Measurements from ENCODE around the gene KIF25.
"Not testable (repeated sequence)": the region's sequence is repeated elsewhere in the genome, so short reads cannot be mapped to it uniquely, and the experiment has no call there.

GRCh38 chr6:168001514-168001913, 4.0 kb downstream of the KIF25 start:
- TF ChIP-seq, protein P1, sequence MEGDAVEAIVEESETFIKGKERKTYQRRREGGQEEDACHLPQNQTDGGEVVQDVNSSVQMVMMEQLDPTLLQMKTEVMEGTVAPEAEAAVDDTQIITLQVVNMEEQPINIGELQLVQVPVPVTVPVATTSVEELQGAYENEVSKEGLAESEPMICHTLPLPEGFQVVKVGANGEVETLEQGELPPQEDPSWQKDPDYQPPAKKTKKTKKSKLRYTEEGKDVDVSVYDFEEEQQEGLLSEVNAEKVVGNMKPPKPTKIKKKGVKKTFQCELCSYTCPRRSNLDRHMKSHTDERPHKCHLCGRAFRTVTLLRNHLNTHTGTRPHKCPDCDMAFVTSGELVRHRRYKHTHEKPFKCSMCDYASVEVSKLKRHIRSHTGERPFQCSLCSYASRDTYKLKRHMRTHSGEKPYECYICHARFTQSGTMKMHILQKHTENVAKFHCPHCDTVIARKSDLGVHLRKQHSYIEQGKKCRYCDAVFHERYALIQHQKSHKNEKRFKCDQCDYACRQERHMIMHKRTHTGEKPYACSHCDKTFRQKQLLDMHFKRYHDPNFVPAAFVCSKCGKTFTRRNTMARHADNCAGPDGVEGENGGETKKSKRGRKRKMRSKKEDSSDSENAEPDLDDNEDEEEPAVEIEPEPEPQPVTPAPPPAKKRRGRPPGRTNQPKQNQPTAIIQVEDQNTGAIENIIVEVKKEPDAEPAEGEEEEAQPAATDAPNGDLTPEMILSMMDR (conservative IDR thresholded peaks at IDR 0.05), result not testable (repeated sequence)
- TF ChIP-seq EZH2 (IDR thresholded peaks at IDR 0.05; ENCODE audit: low read depth), result not testable (repeated sequence)
